GM12892 (cell line): ENCODE data around the gene NAV3.

Experiments
- POLR2A ChIP-seq: IDR thresholded peaks from 2 replicates; pipeline ENCODE4 v1.6.1; 2011; ENCODE audit warnings: low read depth, low read length, control low read depth
- POLR2AphosphoS5 ChIP-seq: IDR thresholded peaks from 2 replicates; pipeline ENCODE4 v1.6.1; 2011; ENCODE audit warnings: low read depth, low read length, control low read depth
- TAF1 ChIP-seq: IDR thresholded peaks from 2 replicates; pipeline ENCODE4 v1.6.1; 2011; ENCODE audit warnings: low read depth, mild to moderate bottlenecking, control low read depth, low read length, borderline replicate concordance

- TF ChIP-seq POLR2A = no peak
- no peak for TF ChIP-seq POLR2AphosphoS5
- TF ChIP-seq TAF1 = no peak
These were observed 187.6 kb downstream of the NAV3 start for GRCh38 chr12:78018171-78018910.
